Mesodermal cell (in vitro differentiated cells): Measurements from ENCODE around the gene SCNN1A.

Experiments
- H3K27ac ChIP-seq: 2 replicates; pipeline ENCODE4 v1.7.0; 2013; ENCODE audit warnings: mild to moderate bottlenecking, low read depth, low read length, moderate library complexity; ENCODE audit not compliant: severe bottlenecking
- H3K36me3 ChIP-seq: 2 replicates; pipeline ENCODE4 v1.7.1; 2013; ENCODE audit warnings: mild to moderate bottlenecking, low read length, moderate library complexity; ENCODE audit not compliant: control insufficient read depth, insufficient read depth
- H3K4me1 ChIP-seq: one replicate; pipeline ENCODE4 v1.7.1; 2013; ENCODE audit warnings: mild to moderate bottlenecking, low read length; ENCODE audit not compliant: insufficient read depth, control insufficient read depth, poor library complexity, severe bottlenecking
- H3K4me3 ChIP-seq: 2 replicates; pipeline ENCODE4 v1.7.0; 2013; ENCODE audit warnings: low read length, control low read depth, mild to moderate bottlenecking; ENCODE audit not compliant: insufficient read depth, poor library complexity, severe bottlenecking; ENCODE audit errors: extremely low read depth
- H3K9me3 ChIP-seq: 2 replicates; pipeline ENCODE4 v1.7.1; 2013; ENCODE audit warnings: mild to moderate bottlenecking, low read length, moderate library complexity; ENCODE audit not compliant: control insufficient read depth
- WGBS, 2 experiments: methylation state at CpG; one replicate each; pipeline ENCODE4 v1.1.5; 2013; ENCODE audit warnings: missing lambda C conversion rate in 2 of 2; ENCODE audit not compliant: insufficient coverage in 2 of 2; 5-methylcytosine and 5-hydroxymethylcytosine counted together

The SCNN1A gene

GRCh38 chr12:6356374-6356820 lies 19.0 kb downstream of the SCNN1A start:
- no peaks in the 10 kb centered on the region for H3K4me1 ChIP-seq
- H3K36me3 ChIP-seq = no peaks in the 10 kb centered on the region
- no peaks in the 10 kb centered on the region for H3K9me3 ChIP-seq
- H3K4me3 ChIP-seq = no peak overlapping the region
- 87 to 90% methylated on average over 5 of the region's 5 CpGs for WGBS, 2 experiments
- H3K27ac ChIP-seq = no peak overlapping the region

- no peaks in the 10 kb centered on the region for H3K9me3 ChIP-seq
- H3K4me3 ChIP-seq = no peak overlapping the region
- H3K4me1 ChIP-seq = no peaks in the 10 kb centered on the region
- no peaks in the 10 kb centered on the region for H3K36me3 ChIP-seq
- H3K27ac ChIP-seq = no peak overlapping the region
- 81 to 83% methylated on average over 8 of the region's 8 CpGs for WGBS, 2 experiments
Measured at GRCh38 chr12:6355491-6356373, 19.6 kb downstream of the SCNN1A start.

DNA sequence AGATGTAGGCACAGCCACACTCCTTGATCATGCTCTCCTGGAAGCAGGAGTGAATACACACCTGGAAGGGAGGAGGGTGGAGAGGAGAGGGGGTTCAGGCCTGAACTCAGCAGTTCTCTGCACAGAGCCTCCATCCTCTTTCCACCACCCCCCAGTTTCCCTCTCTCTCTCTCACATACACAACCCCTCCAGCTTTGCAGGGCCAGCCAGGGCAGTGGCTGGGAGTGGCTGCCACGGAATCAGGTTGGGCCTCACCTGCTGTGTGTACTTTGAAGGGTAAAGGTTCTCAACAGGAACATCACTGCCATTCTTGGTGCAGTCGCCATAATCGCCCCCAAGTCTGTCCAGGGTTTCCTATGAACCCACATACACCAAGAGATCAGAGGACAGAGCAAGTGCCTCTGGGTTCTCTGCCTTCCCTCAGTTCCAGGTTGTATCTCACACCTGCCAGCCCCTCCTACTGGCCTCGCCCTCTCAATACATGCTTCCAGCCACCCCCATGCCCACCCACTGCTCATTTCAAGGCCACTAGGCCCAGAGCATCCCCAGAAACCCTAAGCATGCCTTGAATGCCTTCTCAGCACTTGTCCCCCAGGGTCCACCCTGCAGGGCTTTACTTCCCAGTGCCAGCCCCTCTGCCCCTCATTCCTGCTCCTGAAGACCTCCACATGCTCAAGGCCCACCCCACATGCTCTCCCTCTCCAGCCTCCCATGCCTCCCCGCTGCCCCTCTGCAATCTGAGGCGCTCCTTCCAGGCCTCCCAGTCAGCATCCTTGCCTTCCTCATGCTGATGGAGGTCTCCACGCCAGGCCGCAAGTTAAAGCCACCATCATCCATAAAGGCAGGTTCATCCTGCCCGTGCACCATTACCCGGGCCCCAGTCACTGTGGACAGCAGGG lies 20.6 kb downstream of the SCNN1A start:
- no peak overlapping the region for H3K4me3 ChIP-seq
- WGBS, 2 experiments = 92 to 96% methylated on average over 8 to 9 of the region's 10 CpGs

DNA sequence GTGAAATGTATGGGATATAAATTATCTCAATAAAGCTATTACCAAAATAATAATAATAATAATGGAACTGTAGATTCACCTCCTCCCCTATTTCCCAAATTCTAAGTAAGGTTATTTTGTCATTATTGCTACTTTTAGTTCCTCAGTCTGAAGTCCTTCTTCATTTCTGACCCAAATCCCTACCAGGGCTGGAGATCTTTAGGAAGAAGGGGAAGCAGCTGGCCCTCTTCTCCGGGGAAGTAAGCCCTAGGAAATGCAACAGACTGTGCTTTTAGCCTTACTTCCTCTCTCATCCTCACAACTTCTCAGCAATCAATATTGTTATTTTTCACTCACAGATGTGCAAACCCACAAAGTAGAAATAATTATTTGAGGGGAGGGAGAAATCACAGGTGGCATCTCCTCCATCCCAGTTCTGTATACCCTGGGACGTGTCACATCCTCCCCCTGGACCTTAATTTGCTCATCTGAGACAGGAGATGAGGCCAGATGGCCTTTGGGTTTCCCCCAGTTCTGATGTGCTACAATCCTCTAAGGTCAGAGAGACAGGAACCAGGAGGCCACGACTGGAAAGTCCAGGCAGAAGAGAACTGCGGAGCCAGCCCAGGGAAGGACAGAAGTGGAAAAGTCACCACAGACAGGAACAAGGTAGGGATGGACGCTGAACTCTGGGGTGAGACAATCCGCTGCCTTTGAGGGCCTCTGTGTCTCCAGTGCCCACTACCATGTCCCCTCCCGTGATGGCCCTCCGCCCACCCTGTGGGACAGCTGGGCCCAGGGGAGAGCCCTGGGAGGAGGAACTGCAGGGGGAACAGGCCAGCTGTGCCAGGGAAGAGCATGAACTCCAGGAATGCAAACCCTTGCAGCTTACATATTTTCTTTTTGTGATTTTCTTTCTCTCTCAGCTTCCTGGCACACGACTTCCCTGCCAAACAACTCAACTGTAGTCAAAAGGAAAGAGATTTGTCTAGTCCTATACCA lies 22.9 kb downstream of the SCNN1A start:
- Histone ChIP-seq H3K9me3 (no peaks in the 10 kb centered on the region), H3K27ac (no peak overlapping the region), H3K36me3 (no peaks in the 10 kb centered on the region), H3K4me1 (no peaks in the 10 kb centered on the region), H3K4me3 (no peak overlapping the region)
- WGBS, 2 experiments = 87 to 95% methylated on average over 6 to 7 of the region's 9 CpGs

More for the DNA sequence above, 20.6 kb downstream of the SCNN1A start:
- Histone ChIP-seq H3K4me1 (no peaks in the 10 kb centered on the region), H3K9me3 (no peaks in the 10 kb centered on the region), H3K27ac (no peak overlapping the region), H3K36me3 (no peaks in the 10 kb centered on the region)

DNA sequence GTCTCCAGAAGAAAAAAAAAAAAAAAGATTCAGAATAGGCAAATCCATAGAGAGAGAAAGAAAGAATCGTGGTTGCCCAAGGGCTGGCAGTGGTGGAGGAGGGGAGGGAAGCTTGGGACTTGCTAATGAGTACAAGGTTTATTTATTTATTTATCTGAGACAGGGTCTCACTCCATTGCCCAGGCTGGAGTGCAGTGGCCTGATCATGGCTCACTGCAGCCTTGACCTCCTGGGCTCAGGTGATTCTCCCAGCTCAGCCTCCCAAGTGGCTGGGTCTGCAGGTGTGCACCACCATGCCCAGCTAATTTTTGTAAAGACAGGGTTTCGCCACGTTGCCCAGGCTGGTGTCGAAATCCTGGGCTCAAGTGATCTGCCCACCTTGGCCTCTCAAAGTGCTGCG lies 23.7 kb downstream of the SCNN1A start:
- H3K36me3 ChIP-seq = no peaks in the 10 kb centered on the region
- no peak overlapping the region for H3K27ac ChIP-seq
- 87 to 100% methylated on average over 4 to 5 of the region's 5 CpGs for WGBS, 2 experiments
- H3K4me1 ChIP-seq = no peaks in the 10 kb centered on the region
- H3K9me3 ChIP-seq = no peaks in the 10 kb centered on the region
- H3K4me3 ChIP-seq = no peak overlapping the region

DNA sequence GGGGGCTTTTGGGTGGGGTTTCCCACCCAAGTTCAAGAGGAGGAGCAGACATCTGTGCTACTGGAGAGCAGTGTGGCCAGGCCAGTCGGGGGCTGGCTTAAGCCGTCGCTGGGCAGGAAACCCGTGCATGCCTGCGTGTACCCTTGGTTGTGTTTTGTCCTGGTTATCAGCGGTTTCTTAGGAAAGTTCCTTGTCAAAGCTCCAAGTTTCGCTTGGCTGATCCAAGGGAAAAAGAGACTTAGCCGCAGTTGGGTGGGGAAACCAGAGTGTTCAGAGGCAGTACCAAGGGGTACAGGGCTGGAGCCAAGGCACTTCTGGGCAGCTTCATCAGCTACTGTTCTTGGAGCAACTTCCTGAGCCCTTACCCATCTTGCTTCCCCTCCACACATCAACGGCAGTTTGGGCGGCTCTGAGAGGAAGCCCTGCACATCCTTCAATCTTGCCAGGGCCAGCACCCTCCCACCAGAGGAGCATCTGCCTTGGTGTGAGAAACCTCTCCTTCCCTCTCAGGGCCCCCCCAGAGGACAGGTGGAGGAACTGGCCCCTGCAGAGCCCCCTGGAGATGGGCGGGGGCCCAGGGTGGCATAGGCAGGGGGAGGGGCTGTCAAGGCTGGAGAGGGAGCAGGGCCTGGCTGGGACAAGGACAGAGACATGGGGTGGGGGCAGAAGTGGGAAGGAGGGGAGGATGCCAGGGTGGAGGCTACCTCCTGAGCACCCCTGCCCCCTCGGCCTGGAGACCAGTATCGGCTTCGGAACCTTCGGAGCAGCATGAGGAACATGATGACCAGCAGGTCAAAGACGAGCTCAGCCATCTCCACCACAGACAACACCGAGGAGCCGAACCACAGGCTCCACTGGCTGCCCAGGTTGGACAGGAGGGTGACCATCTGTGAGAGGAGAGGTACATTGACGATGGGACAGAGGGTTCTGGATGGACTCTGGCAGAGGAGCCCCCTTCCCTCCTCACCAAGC lies 27.7 kb downstream of the SCNN1A start:
- Histone ChIP-seq H3K36me3 (no peaks in the 10 kb centered on the region), H3K4me1 (peaks cover 15% of the 10 kb centered on the region), H3K9me3 (no peaks in the 10 kb centered on the region), H3K27ac (no peak overlapping the region), H3K4me3 (no peak overlapping the region)
- 91 to 95% methylated on average over 15 to 16 of the region's 19 CpGs for WGBS, 2 experiments

DNA sequence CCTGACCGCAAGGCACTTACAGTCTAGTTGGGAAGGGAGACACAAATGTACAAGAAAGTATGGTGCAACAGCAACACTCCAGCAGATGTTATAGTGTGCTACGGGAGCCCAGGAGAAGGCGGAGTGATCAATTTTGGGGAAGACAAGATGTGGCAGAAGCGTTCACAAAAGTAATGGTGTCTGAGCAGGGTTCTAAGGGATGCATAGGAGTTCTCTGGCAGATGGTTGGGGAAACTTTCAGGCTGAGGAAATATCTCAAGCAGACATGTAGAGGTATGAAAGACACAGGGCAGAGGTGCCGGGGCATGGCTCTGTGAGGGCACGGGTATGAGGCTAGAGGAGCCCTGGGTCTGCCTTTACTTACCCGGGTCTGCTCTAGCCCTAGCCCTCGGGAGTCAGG lies 28.4 kb downstream of the SCNN1A start:
- 98% methylated on average over 7 to 8 of the region's 8 CpGs for WGBS, 2 experiments
- H3K9me3 ChIP-seq = no peaks in the 10 kb centered on the region
- H3K27ac ChIP-seq = no peak overlapping the region

DNA sequence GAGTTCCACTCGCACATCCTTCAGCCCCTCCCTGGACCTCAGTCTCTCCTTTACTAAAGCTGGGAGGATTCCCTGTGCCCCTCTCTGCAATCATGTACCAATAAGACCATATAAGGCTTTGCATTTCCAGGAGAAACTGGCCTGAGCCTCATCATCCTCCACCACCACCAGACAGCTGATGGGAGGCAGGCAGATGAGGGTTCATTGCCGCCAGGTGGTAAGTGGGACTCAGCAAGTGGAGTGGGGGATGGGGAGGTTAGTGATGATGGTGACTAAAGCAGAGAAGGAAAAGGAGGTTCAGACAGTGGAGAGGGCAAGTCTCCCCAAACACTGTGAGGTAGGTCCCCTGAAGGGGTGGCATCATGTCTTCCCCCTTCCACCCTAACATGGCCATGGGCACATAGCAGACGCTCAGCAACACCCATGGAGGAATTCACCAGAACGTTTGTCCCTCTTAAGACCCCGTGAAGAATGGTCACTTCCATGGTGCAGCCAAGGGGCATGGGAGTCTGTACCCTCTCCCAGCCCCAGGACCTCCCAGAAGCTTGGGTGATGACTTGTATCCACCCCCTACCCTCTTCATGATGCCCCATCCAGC lies 29.0 kb downstream of the SCNN1A start:
- 86 to 88% methylated on average over 2 to 5 of the region's 5 CpGs for WGBS, 2 experiments
- H3K4me3 ChIP-seq = no peak overlapping the region
- peaks cover 21% of the 10 kb centered on the region for H3K4me1 ChIP-seq
- H3K36me3 ChIP-seq = no peaks in the 10 kb centered on the region
- no peak overlapping the region for H3K27ac ChIP-seq
- no peaks in the 10 kb centered on the region for H3K9me3 ChIP-seq

More for the DNA sequence above, 28.4 kb downstream of the SCNN1A start:
- Histone ChIP-seq H3K4me1 (peaks cover 21% of the 10 kb centered on the region), H3K4me3 (no peak overlapping the region), H3K36me3 (no peaks in the 10 kb centered on the region)
